A673 (cell line): Measurements from ENCODE around the gene ADAMTS9. TPM values are rescaled to one million over a fixed set of nuclear protein-coding genes. Genes with fewer than 3 reads are reported as not detected.

Experiments used
- BruUV-seq: library from RNA; stranded (reverse); fragments of 400-500 nt; replicated peaks from 2 replicates; lab custom pipeline; 2021; lab: Mats Ljungman, UMichigan
- CTCF ChIA-PET: fragments of 300-600 bp; sonication (Branson Sonifier 250); formaldehyde crosslinking; loops from one replicate; lab custom pipeline; 2022; ENCODE audit warnings: antibody characterized with exemption; lab: Charles Lee
- POLR2A ChIA-PET: fragments of 300-600 bp; sonication (Branson Sonifier 250); formaldehyde crosslinking; loops from one replicate; lab custom pipeline; 2022; ENCODE audit warnings: antibody characterized with exemption; ENCODE audit not compliant: low non-redundant PET; lab: Charles Lee
- DNase-seq: peaks from one replicate; pipeline ENCODE4 v3.0.0-alpha.2; 2015; ENCODE audit warnings: low spot score
- H3K27ac ChIP-seq: fragments of 200-600 bp; sonication (generic); 2 replicates; pipeline ENCODE4 v1.5.1; 2016; ENCODE audit warnings: mixed run types, low read depth, mild to moderate bottlenecking, mixed read lengths, antibody characterized with exemption, low read length; ENCODE audit not compliant: poor library complexity, severe bottlenecking
- H3K27me3 ChIP-seq: fragments of 200-600 bp; sonication (generic); replicated peaks from 2 replicates; pipeline ENCODE4 v1.6.1; 2017; ENCODE audit warnings: mixed run types, low read depth, mild to moderate bottlenecking, mixed read lengths, antibody characterized with exemption, low read length; ENCODE audit not compliant: insufficient read depth, poor library complexity
- H3K36me3 ChIP-seq: fragments of 200-600 bp; sonication (generic); 2 replicates; pipeline ENCODE4 v1.6.1; 2016; ENCODE audit warnings: mixed run types, mild to moderate bottlenecking, mixed read lengths, antibody characterized with exemption, low read length; ENCODE audit not compliant: insufficient read depth, poor library complexity, severe bottlenecking
- H3K4me1 ChIP-seq: fragments of 200-600 bp; sonication (generic); 2 replicates; pipeline ENCODE4 v1.6.1; 2017; ENCODE audit warnings: mixed run types, mild to moderate bottlenecking, mixed read lengths, antibody characterized with exemption, low read length; ENCODE audit not compliant: insufficient read depth, poor library complexity, severe bottlenecking
- H3K4me3 ChIP-seq: fragments of 200-600 bp; sonication (generic); 2 replicates; pipeline ENCODE4 v1.5.1; 2016; ENCODE audit warnings: low read depth, mixed run types, mild to moderate bottlenecking, mixed read lengths, low read length; ENCODE audit not compliant: poor library complexity, severe bottlenecking
- H3K9me3 ChIP-seq: fragments of 200-600 bp; sonication (generic); 2 replicates; pipeline ENCODE4 v1.6.1; 2016; ENCODE audit warnings: mixed run types, low read depth, mild to moderate bottlenecking, mixed read lengths, antibody characterized with exemption, low read length; ENCODE audit not compliant: poor library complexity, severe bottlenecking
- EZH2 ChIP-seq: fragments of 200-600 bp; sonication (generic); IDR thresholded peaks from 2 replicates; pipeline ENCODE4 v1.6.1; 2017; ENCODE audit warnings: borderline replicate concordance, low read depth, mild to moderate bottlenecking, mixed read lengths, antibody characterized with exemption, low read length; ENCODE audit not compliant: poor library complexity, severe bottlenecking
- intact Hi-C: fragments of 100-400 bp; cut with micrococcal nuclease; formaldehyde crosslinking; loops from one replicate; pipeline ENCODE4 v1.10.0; 2022; ENCODE audit not compliant: unreplicated experiment
- total RNA-seq: library from RNA; stranded (reverse); gene quantifications from 2 replicates; pipeline ENCODE4 v1.2.3, GENCODE V29; 2021
- TF ChIP-seq, protein P1 (sequence below): fragments of 300-800, 200-600 bp; sonication (generic); conservative IDR thresholded peaks from 2 replicates; pipeline ENCODE4 v1.5.1; 2017; ENCODE audit warnings: low read depth, mild to moderate bottlenecking, antibody characterized with exemption, low read length, moderate library complexity, mixed read lengths

Gene ADAMTS9
- total RNA-seq, 1 experiment from 2014 or later, result 0.26 TPM

DNA sequence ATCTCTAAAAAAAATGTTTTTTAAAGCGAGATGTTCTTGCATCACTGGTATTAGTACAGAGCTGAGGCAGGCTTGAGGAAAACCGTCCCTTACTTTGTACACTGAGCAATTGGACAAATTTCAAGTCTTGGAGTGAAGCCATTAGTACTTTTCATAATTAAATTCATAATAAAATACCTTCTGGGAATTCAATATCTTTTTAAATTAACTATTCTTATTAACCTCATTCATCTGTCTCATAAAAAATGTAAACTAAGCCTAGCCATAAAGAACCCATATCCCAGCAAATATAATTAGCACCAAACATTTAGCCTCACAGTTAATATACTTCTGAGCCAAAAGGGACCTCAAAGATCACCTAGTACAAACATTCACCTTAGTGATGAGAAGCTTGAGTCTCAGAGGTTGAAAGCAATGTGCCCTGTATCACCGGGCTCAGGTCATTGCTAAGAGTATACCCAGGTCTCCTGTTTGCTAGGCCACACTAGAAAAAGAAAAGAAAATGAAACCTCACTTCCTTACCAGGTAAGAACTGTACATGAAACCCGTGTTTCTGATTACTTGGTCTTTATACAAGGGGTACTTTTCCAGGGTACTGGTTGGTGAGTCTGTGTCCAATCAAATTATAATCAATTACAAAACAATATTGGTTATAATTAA is 192.5 kb downstream of the ADAMTS9 start:
- no peaks in the 10 kb centered on the region for H3K9me3 ChIP-seq
- ChIA-PET POLR2A (no interaction called here), CTCF (no interaction called here)
- no peaks in the 10 kb centered on the region for H3K4me1 ChIP-seq
- peaks cover 7% of the 10 kb centered on the region for H3K27me3 ChIP-seq
- H3K36me3 ChIP-seq, result no peaks in the 10 kb centered on the region
- TF ChIP-seq EZH2, result no peak
- TF ChIP-seq, protein P1, sequence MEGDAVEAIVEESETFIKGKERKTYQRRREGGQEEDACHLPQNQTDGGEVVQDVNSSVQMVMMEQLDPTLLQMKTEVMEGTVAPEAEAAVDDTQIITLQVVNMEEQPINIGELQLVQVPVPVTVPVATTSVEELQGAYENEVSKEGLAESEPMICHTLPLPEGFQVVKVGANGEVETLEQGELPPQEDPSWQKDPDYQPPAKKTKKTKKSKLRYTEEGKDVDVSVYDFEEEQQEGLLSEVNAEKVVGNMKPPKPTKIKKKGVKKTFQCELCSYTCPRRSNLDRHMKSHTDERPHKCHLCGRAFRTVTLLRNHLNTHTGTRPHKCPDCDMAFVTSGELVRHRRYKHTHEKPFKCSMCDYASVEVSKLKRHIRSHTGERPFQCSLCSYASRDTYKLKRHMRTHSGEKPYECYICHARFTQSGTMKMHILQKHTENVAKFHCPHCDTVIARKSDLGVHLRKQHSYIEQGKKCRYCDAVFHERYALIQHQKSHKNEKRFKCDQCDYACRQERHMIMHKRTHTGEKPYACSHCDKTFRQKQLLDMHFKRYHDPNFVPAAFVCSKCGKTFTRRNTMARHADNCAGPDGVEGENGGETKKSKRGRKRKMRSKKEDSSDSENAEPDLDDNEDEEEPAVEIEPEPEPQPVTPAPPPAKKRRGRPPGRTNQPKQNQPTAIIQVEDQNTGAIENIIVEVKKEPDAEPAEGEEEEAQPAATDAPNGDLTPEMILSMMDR, result no peak
- no peak for DNase-seq
- no TSS peak for BruUV-seq
- no peak overlapping the region for H3K27ac ChIP-seq
- no peak overlapping the region for H3K4me3 ChIP-seq
- intact Hi-C loops, result no loop called here

DNA sequence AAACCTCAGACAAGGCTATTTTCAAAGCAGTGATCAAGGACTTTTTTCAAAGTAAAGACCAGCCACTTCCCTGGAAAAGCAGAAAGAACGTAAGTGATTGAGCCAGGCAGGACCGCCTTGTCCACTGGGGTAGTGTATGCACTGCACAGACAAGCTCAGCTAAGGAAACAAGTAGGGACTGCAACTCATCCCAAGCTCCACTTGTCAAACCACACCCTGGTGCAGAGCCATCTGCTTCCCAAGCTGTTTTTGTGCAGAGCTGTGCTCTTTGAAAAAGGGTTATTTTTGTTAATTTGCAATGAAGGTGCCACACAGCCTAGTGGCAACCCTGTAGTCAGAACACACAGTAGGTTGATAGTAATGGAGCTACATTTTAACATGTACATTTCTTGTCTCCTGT is 193.3 kb downstream of the ADAMTS9 start:
- no peaks in the 10 kb centered on the region for H3K36me3 ChIP-seq
- BruUV-seq, result no TSS peak
- peaks cover 7% of the 10 kb centered on the region for H3K27me3 ChIP-seq
- DNase-seq, result no peak
- no peak for TF ChIP-seq EZH2
- TF ChIP-seq, protein P1, result no peak
- no peak overlapping the region for H3K4me3 ChIP-seq
- H3K4me1 ChIP-seq, result no peaks in the 10 kb centered on the region
- no peak overlapping the region for H3K27ac ChIP-seq
- POLR2A ChIA-PET, result no interaction called here
- no peaks in the 10 kb centered on the region for H3K9me3 ChIP-seq
- CTCF ChIA-PET, result no interaction called here
- intact Hi-C loops, result no loop called here

DNA sequence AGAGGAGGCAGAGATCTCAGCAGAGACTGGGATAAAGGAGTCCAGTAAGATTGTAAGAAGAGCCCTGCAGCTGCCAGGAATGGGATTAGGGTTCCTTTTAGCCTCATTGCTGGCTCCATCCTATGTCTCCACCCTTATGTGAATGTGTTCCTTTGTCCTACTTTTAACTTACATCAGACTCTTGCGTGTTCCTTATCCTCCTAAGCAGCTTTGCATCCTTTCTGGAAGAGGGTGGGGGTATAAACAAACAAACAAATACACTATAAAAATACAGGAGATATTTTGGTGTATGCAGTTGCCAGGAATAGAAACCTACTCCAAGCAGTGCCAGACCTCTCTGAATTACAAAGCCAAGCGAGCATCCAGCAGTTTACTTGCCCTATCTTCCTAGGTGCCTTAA is 194.7 kb downstream of the ADAMTS9 start:
- Histone ChIP-seq H3K27me3 (peaks cover 7% of the 10 kb centered on the region), H3K27ac (no peak overlapping the region), H3K36me3 (no peaks in the 10 kb centered on the region), H3K4me3 (no peak overlapping the region), H3K9me3 (no peaks in the 10 kb centered on the region), H3K4me1 (no peaks in the 10 kb centered on the region)
- BruUV-seq, result no TSS peak
- intact Hi-C loops, result no loop called here
- TF ChIP-seq, protein P1, result no peak
- no peak for TF ChIP-seq EZH2
- CTCF ChIA-PET, result no interaction called here
- no peak for DNase-seq
- POLR2A ChIA-PET, result no interaction called here
